Measurements from ENCODE around the gene PCDHA9.
"Not testable (repeated sequence)": the region's sequence is repeated elsewhere in the genome, so short reads cannot be mapped to it uniquely, and the experiment has no call there.

PCDHA9 gene

GRCh38 chr5:140848139-140849102 lies at the start of gene PCDHA9:
PCDHA9 (plus strand) TSS chr5:140848382; CDS start chr5:140848496, 114 bp downstream.
- not testable (repeated sequence) for DNase-seq

- no peak for DNase-seq
Measured at GRCh38 chr5:140800816-140801493, 47.2 kb upstream of the PCDHA9 start, which contains the start of gene PCDHA3. PCDHA3 (plus strand) TSS chr5:140801057.

GRCh38 chr5:140801494-140801841 lies 46.7 kb upstream of the PCDHA9 start:
- DNase-seq = no peak

GRCh38 chr5:140802381-140802780 lies 45.8 kb upstream of the PCDHA9 start:
- not testable (repeated sequence) for DNase-seq

- DNase-seq = no peak
Measured at GRCh38 chr5:140802781-140803271, 45.4 kb upstream of the PCDHA9 start.

GRCh38 chr5:140806834-140807775 lies 41.1 kb upstream of the PCDHA9 start, which contains the start of gene PCDHA4:
PCDHA4 (plus strand) TSS chr5:140807068.
- no peak for DNase-seq

GRCh38 chr5:140808241-140808888 lies 39.8 kb upstream of the PCDHA9 start:
- DNase-seq = not testable (repeated sequence)

- no peak for DNase-seq
Measured at GRCh38 chr5:140808889-140809291, 39.3 kb upstream of the PCDHA9 start.

GRCh38 chr5:140821375-140822280 lies 26.6 kb upstream of the PCDHA9 start, which contains the start of gene PCDHA5:
PCDHA5 (plus strand) TSS chr5:140821613.
- peak; percentile 66 for DNase-seq

GRCh38 chr5:140822281-140822629 lies 25.9 kb upstream of the PCDHA9 start:
- DNase-seq = no peak

- not testable (repeated sequence) for DNase-seq
Measured at GRCh38 chr5:140822969-140823368, 25.2 kb upstream of the PCDHA9 start.

GRCh38 chr5:140823475-140823874 lies 24.7 kb upstream of the PCDHA9 start:
- no peak for DNase-seq

GRCh38 chr5:140827704-140828361 lies 20.3 kb upstream of the PCDHA9 start, which contains the start of gene PCDHA6:
PCDHA6 (plus strand) TSS chr5:140827960; CDS start chr5:140828092, 132 bp downstream.
- DNase-seq = no peak

- no peak for DNase-seq
Measured at GRCh38 chr5:140828362-140828737, 19.8 kb upstream of the PCDHA9 start.

GRCh38 chr5:140829511-140830501 lies 18.4 kb upstream of the PCDHA9 start:
- not testable (repeated sequence) for DNase-seq

GRCh38 chr5:140833993-140834392 lies 14.2 kb upstream of the PCDHA9 start, which contains the start of gene PCDHA7:
PCDHA7 (plus strand) TSS chr5:140834269; CDS start chr5:140834384, 115 bp downstream.
- no peak for DNase-seq

GRCh38 chr5:140834439-140835008 lies 13.7 kb upstream of the PCDHA9 start:
- not testable (repeated sequence) for DNase-seq
